Panc1 (cell line): ENCODE data around the gene HDLBP.

ENCODE experiments used
- CTCF ChIP-seq: fragments of 450-650 bp; IDR thresholded peaks from 2 replicates; pipeline ENCODE4 v1.5.1; 2017; ENCODE audit warnings: mild to moderate bottlenecking
- POLR2AphosphoS5 ChIP-seq: IDR thresholded peaks from 2 replicates; pipeline ENCODE4 v1.6.1; 2012; ENCODE audit warnings: mild to moderate bottlenecking, low read depth, low read length, moderate library complexity
- TF ChIP-seq, protein P1 (sequence below), 2 experiments: IDR thresholded peaks; 2 replicates each; pipeline ENCODE4 v1.6.1; 2011 to 2012; ENCODE audit warnings: low read depth in 2 of 2, control low read depth in 1 of 2, low read length in 1 of 2, mild to moderate bottlenecking in 1 of 2, moderate library complexity in 1 of 2; ENCODE audit not compliant: insufficient read depth in 1 of 2

- TF ChIP-seq CTCF = no peak
- TF ChIP-seq, protein P1, sequence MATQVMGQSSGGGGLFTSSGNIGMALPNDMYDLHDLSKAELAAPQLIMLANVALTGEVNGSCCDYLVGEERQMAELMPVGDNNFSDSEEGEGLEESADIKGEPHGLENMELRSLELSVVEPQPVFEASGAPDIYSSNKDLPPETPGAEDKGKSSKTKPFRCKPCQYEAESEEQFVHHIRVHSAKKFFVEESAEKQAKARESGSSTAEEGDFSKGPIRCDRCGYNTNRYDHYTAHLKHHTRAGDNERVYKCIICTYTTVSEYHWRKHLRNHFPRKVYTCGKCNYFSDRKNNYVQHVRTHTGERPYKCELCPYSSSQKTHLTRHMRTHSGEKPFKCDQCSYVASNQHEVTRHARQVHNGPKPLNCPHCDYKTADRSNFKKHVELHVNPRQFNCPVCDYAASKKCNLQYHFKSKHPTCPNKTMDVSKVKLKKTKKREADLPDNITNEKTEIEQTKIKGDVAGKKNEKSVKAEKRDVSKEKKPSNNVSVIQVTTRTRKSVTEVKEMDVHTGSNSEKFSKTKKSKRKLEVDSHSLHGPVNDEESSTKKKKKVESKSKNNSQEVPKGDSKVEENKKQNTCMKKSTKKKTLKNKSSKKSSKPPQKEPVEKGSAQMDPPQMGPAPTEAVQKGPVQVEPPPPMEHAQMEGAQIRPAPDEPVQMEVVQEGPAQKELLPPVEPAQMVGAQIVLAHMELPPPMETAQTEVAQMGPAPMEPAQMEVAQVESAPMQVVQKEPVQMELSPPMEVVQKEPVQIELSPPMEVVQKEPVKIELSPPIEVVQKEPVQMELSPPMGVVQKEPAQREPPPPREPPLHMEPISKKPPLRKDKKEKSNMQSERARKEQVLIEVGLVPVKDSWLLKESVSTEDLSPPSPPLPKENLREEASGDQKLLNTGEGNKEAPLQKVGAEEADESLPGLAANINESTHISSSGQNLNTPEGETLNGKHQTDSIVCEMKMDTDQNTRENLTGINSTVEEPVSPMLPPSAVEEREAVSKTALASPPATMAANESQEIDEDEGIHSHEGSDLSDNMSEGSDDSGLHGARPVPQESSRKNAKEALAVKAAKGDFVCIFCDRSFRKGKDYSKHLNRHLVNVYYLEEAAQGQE (IDR thresholded peaks at IDR 0.05; ENCODE audit: insufficient read depth in 1 of 2, low read depth in 2 of 2, low read length in 1 of 2) = no peak
- no peak for TF ChIP-seq POLR2AphosphoS5
Observed at GRCh38 chr2:241214766-241215165, 100.7 kb downstream of the HDLBP start.
